RWPE1 (cell line): ENCODE results near the gene SMPD2.

Source experiments
- CTCF ChIA-PET: fragments of 350-600 bp; sonication (Branson Sonifier 250); formaldehyde crosslinking; extraction: SDS; loops from one replicate; lab custom pipeline; 2021; lab: Yijun Ruan, JAX
- POLR2A ChIA-PET: fragments of 400-600 bp; formaldehyde crosslinking; extraction: SDS; loops from one replicate; lab custom pipeline; 2020; ENCODE audit warnings: antibody characterized with exemption; ENCODE audit not compliant: low non-redundant PET; lab: Yijun Ruan, JAX
- DNase-seq: peaks from one replicate; pipeline ENCODE4 v3.0.0; 2012; ENCODE audit warnings: low spot score
- H3K27ac ChIP-seq: fragments of 450-650 bp; 2 replicates; pipeline ENCODE4 v1.5.1; 2017
- TF ChIP-seq, protein P1 (sequence below): fragments of 450-650 bp; conservative IDR thresholded peaks from 2 replicates; pipeline ENCODE4 v1.5.1; 2017; ENCODE audit warnings: low read depth, mild to moderate bottlenecking

Gene SMPD2

DNA sequence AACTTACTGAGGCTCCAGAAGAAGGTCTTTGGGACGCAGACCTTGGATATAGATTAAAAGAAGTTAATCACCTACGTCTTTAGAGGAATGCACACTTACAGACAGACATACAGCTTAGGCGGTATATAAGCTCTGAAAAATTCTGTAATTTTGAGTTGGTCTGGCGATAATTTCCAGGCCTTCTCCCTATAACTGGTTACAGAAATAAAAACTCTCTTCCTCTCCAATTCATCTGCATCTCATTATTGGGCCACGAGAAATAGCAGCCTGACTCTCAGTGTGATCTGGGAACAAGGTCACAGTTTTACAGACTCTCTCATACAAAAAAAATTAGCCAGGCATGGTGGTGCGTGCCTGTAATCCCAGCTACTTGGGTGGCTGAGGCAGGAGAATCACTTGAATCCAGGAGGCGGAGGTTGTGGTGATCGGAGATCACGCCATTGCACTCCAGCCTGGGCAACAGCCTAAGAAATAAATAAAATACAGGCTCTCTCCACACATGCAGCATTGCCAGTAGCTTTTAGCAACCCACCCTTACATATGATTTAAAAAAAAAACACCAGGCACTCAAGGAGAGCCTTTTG, 37.8 kb downstream of the SMPD2 start:
- ChIA-PET POLR2A (no interaction called here), CTCF (no interaction called here)
- TF ChIP-seq, protein P1, sequence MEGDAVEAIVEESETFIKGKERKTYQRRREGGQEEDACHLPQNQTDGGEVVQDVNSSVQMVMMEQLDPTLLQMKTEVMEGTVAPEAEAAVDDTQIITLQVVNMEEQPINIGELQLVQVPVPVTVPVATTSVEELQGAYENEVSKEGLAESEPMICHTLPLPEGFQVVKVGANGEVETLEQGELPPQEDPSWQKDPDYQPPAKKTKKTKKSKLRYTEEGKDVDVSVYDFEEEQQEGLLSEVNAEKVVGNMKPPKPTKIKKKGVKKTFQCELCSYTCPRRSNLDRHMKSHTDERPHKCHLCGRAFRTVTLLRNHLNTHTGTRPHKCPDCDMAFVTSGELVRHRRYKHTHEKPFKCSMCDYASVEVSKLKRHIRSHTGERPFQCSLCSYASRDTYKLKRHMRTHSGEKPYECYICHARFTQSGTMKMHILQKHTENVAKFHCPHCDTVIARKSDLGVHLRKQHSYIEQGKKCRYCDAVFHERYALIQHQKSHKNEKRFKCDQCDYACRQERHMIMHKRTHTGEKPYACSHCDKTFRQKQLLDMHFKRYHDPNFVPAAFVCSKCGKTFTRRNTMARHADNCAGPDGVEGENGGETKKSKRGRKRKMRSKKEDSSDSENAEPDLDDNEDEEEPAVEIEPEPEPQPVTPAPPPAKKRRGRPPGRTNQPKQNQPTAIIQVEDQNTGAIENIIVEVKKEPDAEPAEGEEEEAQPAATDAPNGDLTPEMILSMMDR, result no peak
- DNase-seq, result no peak
- H3K27ac ChIP-seq, result no peak overlapping the region

DNA sequence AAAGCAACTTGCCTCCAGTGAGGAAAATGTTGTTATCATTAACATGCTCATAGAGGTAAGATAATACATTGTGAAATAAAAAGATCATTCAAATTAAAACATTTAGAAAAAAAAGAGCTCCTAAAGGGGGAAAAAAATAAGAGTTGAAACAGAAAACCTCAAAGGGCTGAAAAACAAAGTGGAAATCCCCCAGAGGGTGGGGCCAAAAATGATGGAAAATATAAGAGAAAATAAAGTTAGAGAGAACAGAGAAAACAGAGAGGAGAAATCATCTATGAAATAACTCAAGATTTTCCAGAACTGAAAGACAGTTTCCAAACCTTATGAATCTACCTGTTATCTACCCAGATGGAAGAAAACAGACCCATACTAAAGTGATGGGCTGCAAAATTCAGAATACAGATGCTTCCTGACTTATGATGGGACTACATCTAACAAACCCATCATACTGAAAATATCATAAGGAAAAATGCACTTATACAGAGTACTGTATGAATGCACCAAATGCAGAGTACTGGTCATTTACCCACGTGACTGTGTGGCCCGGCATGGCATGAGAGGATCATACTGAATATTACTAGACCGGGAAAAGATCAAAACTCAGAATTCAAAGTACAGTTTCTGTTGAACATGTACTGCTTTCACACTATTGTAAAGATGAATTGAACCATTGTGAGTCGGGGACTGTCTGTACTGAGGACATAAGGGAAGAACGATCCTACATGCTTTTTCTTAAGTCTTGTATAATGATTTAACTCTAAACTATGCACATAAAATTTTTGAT, 38.5 kb downstream of the SMPD2 start:
- H3K27ac ChIP-seq, result no peak overlapping the region
- CTCF ChIA-PET, result interaction anchor here (0.8 kb wide), 1 partner anchor 95 kb away, joined by 3 read pairs; no protein-coding TSS in a partner anchor
- no peak for DNase-seq

DNA sequence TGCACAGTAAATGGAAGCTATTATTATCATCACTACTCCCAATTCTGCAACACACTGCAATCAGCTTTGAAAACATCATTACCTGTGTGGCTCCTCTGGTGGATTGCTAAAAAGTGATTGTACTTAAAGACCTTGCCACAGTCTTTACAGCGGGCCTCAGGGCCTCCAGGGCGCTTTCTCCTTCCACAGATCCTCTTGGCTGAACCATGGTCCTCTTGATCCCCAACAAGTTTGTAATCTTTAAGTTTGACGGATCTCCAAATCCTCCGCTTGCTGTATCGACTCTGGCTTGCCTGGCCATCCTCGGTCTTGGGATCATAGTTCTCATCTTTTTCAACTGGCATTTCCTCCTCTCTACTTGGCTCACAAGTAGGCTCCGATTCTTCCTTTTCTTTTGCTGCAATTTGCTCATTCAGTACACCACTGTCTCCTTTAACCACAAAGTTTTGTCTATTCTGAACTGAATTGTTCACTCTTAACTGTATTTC, 40.5 kb downstream of the SMPD2 start:
- DNase-seq, result no peak
- CTCF ChIA-PET, result no interaction called here
- no peak overlapping the region for H3K27ac ChIP-seq

More for the DNA sequence above, 38.5 kb downstream of the SMPD2 start:
- TF ChIP-seq, protein P1, result no peak
- POLR2A ChIA-PET, result no interaction called here

DNA sequence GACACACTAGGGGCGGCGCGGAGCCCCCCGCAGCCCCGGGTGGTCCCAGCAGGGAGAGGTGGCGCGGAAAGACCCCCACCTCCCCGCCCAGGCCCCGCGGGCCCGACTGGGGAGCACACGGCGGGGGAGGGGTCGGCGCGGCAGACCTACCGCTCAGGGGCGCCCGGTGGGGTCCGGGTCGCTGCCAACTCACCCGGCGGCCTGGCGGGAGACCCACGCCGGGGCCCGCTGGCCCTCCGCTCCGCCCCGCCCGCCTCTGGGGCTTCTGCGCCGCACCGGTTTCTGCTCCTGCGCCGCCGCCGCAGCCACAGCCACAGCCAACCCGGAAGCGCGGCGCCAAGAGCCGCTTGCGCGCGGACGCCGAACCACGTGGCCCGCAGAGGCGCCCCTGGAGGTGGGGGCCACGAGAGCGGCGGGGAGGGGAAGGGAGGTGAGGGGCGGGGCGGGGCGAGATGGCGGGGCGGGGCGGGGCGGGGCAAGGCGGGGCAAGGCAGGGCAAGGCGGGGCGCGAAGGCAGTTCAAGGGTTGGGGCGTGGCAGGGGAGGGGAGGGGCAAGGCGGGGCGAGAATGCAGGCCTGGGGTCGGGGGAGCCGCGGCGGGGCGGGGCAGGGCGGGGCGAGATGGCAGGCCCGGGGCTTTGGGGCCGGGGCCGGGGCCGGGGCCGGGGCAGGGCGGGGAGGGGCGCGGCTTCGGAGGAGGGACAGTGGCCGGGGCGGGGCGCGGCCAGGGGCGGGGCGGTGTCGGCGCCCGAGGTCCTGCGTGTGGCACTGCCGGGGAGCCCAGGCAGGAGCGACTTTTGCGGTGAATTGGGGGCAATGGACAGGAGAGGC, 42.6 kb downstream of the SMPD2 start, which contains the start of gene ZBTB24:
TSS of gene ZBTB24 (minus strand) at position 315 of the 830 bp plus-strand sequence. CDS start 1,193 bp downstream, outside the sequence.
- peak; percentile 86 for DNase-seq
- H3K27ac ChIP-seq, result peak within 1 kb of the TSS; percentile 76
- CTCF ChIA-PET, result interaction anchor here (0.5 to 0.6 kb wide), 2 partner anchors 89 to 215 kb away, joined by 3 read pairs; no protein-coding TSS in a partner anchor
- POLR2A ChIA-PET, result no interaction called here
- TF ChIP-seq, protein P1, result no peak

More for the DNA sequence above, 40.5 kb downstream of the SMPD2 start:
- POLR2A ChIA-PET, result no interaction called here
- TF ChIP-seq, protein P1, result no peak

DNA sequence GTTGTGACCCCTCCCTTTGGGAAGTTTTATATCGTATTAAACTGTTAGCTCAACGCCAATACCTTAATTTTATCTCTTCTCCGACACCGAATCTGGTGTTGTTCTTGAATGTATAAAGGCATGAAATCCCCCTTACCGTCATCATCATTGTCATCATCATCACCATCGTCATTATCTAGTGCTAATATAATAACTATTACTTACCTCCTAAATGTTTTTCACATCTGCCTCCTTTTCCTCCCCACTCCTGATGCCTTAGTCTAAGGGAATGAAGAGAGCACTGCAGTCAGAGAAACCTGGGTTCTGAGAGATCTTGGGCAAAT, 43.2 kb downstream of the SMPD2 start:
- H3K27ac ChIP-seq, result peak overlapping the region; percentile 76
- TF ChIP-seq, protein P1, result no peak
- ChIA-PET CTCF (interaction anchor here (0.5 kb wide), 2 partner anchors 90 to 1219 kb away, joined by 3 to 7 read pairs; no protein-coding TSS in a partner anchor), POLR2A (no interaction called here)
- no peak for DNase-seq

DNA sequence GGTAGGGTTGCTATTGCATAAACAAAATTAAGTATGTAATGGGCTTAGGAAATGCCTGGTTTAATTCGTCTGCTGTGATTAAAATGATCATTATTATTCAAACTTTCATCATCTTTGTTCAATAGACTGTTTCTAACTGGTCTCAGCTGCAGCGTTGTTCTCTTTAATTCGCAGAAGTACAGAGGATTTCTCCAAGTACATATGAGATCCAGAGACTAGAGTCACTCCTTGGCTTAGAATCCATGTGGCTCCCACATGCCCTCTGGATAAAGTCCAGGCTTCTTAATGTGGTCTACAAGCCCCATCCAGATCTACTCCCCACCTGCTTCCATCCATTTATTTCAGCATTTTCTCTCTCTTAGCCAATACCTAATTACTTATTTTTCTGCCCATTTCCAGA, 43.6 kb downstream of the SMPD2 start:
- TF ChIP-seq, protein P1, result no peak
- no peak for DNase-seq
- POLR2A ChIA-PET, result no interaction called here
- CTCF ChIA-PET, result interaction anchor here (0.5 kb wide), 2 partner anchors 90 to 1219 kb away, joined by 3 to 7 read pairs; no protein-coding TSS in a partner anchor
- H3K27ac ChIP-seq, result no peak overlapping the region
